Kidney (tissue), 14 donors: ENCODE data around the gene ARF4. TPM values are rescaled to one million over a fixed set of nuclear protein-coding genes. Genes with fewer than 3 reads are reported as not detected.

Experiments used
- DNase-seq, 5 donors: peaks; one replicate each; pipeline ENCODE4 v3.0.0-alpha.2; 2013 to 2020
- FAIRE-seq: peaks from 2 replicates; lab custom pipeline; 2012; peaks lifted over from hg19 to GRCh38; lab: Jason Lieb, UNC
- H3K27ac ChIP-seq, 2 donors: one replicate each; pipeline ENCODE4 v1.7.0; 2013; ENCODE audit warnings: low read depth in 2 of 2, low read length in 2 of 2, inconsistent platforms in 1 of 2
- H3K27me3 ChIP-seq: one replicate; pipeline ENCODE4 v1.7.1; 2013; ENCODE audit warnings: low read length, inconsistent platforms; ENCODE audit not compliant: control insufficient read depth, insufficient read depth
- H3K36me3 ChIP-seq, 3 donors: one replicate each; pipeline versions ENCODE4 v1.7.0 to v1.7.1; 2013; ENCODE audit warnings: low read length in 3 of 3, control low read depth in 1 of 3, inconsistent platforms in 1 of 3; ENCODE audit not compliant: insufficient read depth in 3 of 3, control insufficient read depth in 2 of 3
- H3K4me1 ChIP-seq, 3 donors: one replicate each; pipeline versions ENCODE4 v1.7.0 to v1.7.1; 2013; ENCODE audit warnings: low read length in 3 of 3, inconsistent platforms in 1 of 3, low read depth in 1 of 3; ENCODE audit not compliant: control insufficient read depth in 2 of 3, insufficient read depth in 2 of 3
- H3K4me3 ChIP-seq, 3 donors: one replicate each; pipeline versions ENCODE4 v1.7.0 to v1.8.1; 2013; ENCODE audit warnings: low read length in 3 of 3, control low read depth in 1 of 3, inconsistent platforms in 1 of 3
- H3K9ac ChIP-seq, 3 donors: one replicate each; pipeline versions ENCODE4 v1.7.0 to v1.7.1; 2013; ENCODE audit warnings: low read length in 3 of 3, control low read depth in 1 of 3, inconsistent platforms in 1 of 3
- H3K9me3 ChIP-seq, 3 donors: one replicate each; pipeline versions ENCODE4 v1.7.0 to v1.7.1; 2013; ENCODE audit warnings: low read length in 3 of 3, control low read depth in 1 of 3, inconsistent platforms in 1 of 3; ENCODE audit not compliant: control insufficient read depth in 2 of 3, insufficient read depth in 1 of 3
- CTCF ChIP-seq: IDR thresholded peaks from 3 replicates; pipeline ENCODE4 v1.5.1; 2012; ENCODE audit warnings: mild to moderate bottlenecking, moderate library complexity, borderline replicate concordance; ENCODE audit not compliant: insufficient read depth; ENCODE audit errors: extremely low read depth
- intact Hi-C: fragments of 100-400 bp; cut with DNase I; formaldehyde crosslinking; loops from one replicate; pipeline ENCODE4 v1.11.1; 2022
- polyA plus RNA-seq: library from polyadenylated mRNA; stranded (reverse); fragments of 350-450 nt; fragmentation: Illumina TruSeq; extraction: RNeasy Lipid Tissue Mini Kit (QIAGEN cat#74804); gene quantifications from one replicate; pipeline ENCODE4 v1.2.3, GENCODE V29; 2014; ENCODE audit warnings: low read depth, low replicate concordance; ENCODE audit not compliant: insufficient read depth
- total RNA-seq: library from RNA; stranded (reverse); fragmentation: NEBNext Ultra II Directional; extraction: Animal tissue kit (Norgen Biotek cat#: 25700); gene quantifications from one replicate; pipeline ENCODE4 v1.2.1, GENCODE V29; 2021
- donor health status: control.
- donor health status: control.
- donor health status: control.
- donor health status: control.
- donor health status: control.
- donor health status: DM: yes; HTN: yes; CAD: no.
- donor health status: Normal renal cell carcinoma (clear cell type).

Gene ARF4
- total and polyA plus RNA-seq, 2 donors from 2014 or later = 123 to 131 TPM

- Histone ChIP-seq H3K9me3 (no peaks in the 10 kb centered on the region), H3K27ac (peak overlapping the region; percentile 94 to 98), H3K36me3 (peaks cover 0 to 7% (median 6%) of the 10 kb centered on the region in 3 donors), H3K4me3 (peak overlapping the region; percentile 95 to 99 (median 97)), H3K4me1 (peaks cover 0 to 13% (median 9%) of the 10 kb centered on the region in 3 donors), H3K9ac (peak overlapping the region; percentile 84 to 98 (median 96)), H3K27me3 (no peaks in the 10 kb centered on the region)
- FAIRE-seq (no peak), DNase-seq (peak in 2 of 5 donors; percentile 31 to 76)
- TF ChIP-seq CTCF = no peak
- intact Hi-C loops = no loop called here
Measured at GRCh38 chr3:57556459-57557084, 40.6 kb downstream of the ARF4 start.

GRCh38 chr3:57555738-57556458 lies 41.2 kb downstream of the ARF4 start, which contains the start of gene PDE12:
Gene PDE12 (plus strand): TSS chr3:57556274. CDS start chr3:57556380, 106 bp downstream.
- intact Hi-C loops = no loop called here
- TF ChIP-seq CTCF = no peak

GRCh38 chr3:57555306-57555705 lies 41.8 kb downstream of the ARF4 start:
- TF ChIP-seq CTCF = no peak
- H3K4me3 ChIP-seq = peak overlapping the region; percentile 95 to 99 (median 97)
- peak overlapping the region; percentile 94 to 98 for H3K27ac ChIP-seq
- H3K9ac ChIP-seq = peak overlapping the region; percentile 84 to 98 (median 96)
- FAIRE-seq (no peak), DNase-seq (peak in 1 of 5 donors; percentile 44)
- no peaks in the 10 kb centered on the region for H3K27me3 ChIP-seq
- peaks cover 0 to 7% (median 0%) of the 10 kb centered on the region in 3 donors for H3K36me3 ChIP-seq
- intact Hi-C loops = no loop called here
- peaks cover 0 to 13% (median 9%) of the 10 kb centered on the region in 3 donors for H3K4me1 ChIP-seq
- no peaks in the 10 kb centered on the region for H3K9me3 ChIP-seq

More at GRCh38 chr3:57555738-57556458, 41.2 kb downstream of the ARF4 start, which contains the start of gene PDE12:
- DNase-seq (peak; percentile 88 to 95 (median 95)), FAIRE-seq (no peak)
- Histone ChIP-seq H3K9me3 (no peaks in the 10 kb centered on the region), H3K9ac (peak within 1 kb of the TSS; percentile 84 to 98 (median 96)), H3K27me3 (no peaks in the 10 kb centered on the region), H3K4me1 (peaks cover 0 to 13% (median 9%) of the 10 kb centered on the region in 3 donors), H3K36me3 (peaks cover 0 to 7% (median 3%) of the 10 kb centered on the region in 3 donors), H3K27ac (peak within 1 kb of the TSS; percentile 94 to 98), H3K4me3 (peak within 1 kb of the TSS; percentile 95 to 99 (median 97))
